Esophagus muscularis mucosa (tissue), 3 donors: ENCODE results near the gene SCN3A.

Source experiments
- POLR2AphosphoS5 ChIP-seq, 2 donors: sonication (generic); formaldehyde crosslinking; IDR thresholded peaks; one replicate each; pipeline ENCODE4 v1.6.1; 2017; ENCODE audit warnings: antibody characterized with exemption in 2 of 2
- TF ChIP-seq, protein P1 (sequence below), 3 experiments: fragments of 200-600 bp in 2 of 3; fragments of 450-650 bp in 1 of 3; sonication (generic) in 2 of 3; IDR thresholded peaks; one replicate each; pipeline ENCODE4 v1.5.1; 2017 to 2019; ENCODE audit warnings: antibody characterized with exemption in 3 of 3, mild to moderate bottlenecking in 2 of 3, moderate library complexity in 1 of 3

- TF ChIP-seq POLR2AphosphoS5 (IDR thresholded peaks at IDR 0.05): no peak
- TF ChIP-seq, protein P1, sequence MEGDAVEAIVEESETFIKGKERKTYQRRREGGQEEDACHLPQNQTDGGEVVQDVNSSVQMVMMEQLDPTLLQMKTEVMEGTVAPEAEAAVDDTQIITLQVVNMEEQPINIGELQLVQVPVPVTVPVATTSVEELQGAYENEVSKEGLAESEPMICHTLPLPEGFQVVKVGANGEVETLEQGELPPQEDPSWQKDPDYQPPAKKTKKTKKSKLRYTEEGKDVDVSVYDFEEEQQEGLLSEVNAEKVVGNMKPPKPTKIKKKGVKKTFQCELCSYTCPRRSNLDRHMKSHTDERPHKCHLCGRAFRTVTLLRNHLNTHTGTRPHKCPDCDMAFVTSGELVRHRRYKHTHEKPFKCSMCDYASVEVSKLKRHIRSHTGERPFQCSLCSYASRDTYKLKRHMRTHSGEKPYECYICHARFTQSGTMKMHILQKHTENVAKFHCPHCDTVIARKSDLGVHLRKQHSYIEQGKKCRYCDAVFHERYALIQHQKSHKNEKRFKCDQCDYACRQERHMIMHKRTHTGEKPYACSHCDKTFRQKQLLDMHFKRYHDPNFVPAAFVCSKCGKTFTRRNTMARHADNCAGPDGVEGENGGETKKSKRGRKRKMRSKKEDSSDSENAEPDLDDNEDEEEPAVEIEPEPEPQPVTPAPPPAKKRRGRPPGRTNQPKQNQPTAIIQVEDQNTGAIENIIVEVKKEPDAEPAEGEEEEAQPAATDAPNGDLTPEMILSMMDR (IDR thresholded peaks at IDR 0.05): no peak
Observed at GRCh38 chr2:165070076-165070475, 133.8 kb downstream of the SCN3A start.
